GM12878 (cell line): Measurements from ENCODE around the gene ADK. TPM values are rescaled to one million over a fixed set of nuclear protein-coding genes. Genes with fewer than 3 reads are reported as not detected.

ENCODE experiments used
- ATAC-seq: fragments of 200-7000 bp; cut with Tn5 transposase; 3 replicates; pipeline ENCODE4 v1.9.1; 2020; ENCODE audit warnings: mild to moderate bottlenecking, moderate library complexity
- BruUV-seq: library from RNA; stranded (reverse); fragments of 400-500 nt; replicated peaks from 2 replicates; lab custom pipeline; 2021; lab: Mats Ljungman, UMichigan
- CTCF ChIA-PET: fragments of 300-600 bp; sonication (Branson Sonifier 250); formaldehyde crosslinking; extraction: SDS; loops from one replicate; lab custom pipeline; 2021; ENCODE audit warnings: inconsistent platforms; lab: Yijun Ruan, JAX
- POLR2A ChIA-PET: fragments of 350-600 bp; formaldehyde crosslinking; extraction: SDS; loops from one replicate; lab custom pipeline; 2021; ENCODE audit warnings: inconsistent platforms; lab: Charles Lee
- RAD21 ChIA-PET: fragments of 300-600 bp; sonication (Branson Sonifier 250); formaldehyde crosslinking; loops from one replicate; lab custom pipeline; 2023; ENCODE audit warnings: antibody characterized with exemption; ENCODE audit not compliant: unreplicated experiment; lab: Charles Lee
- SMC1A ChIA-PET: fragments of 300-600 bp; sonication (Branson Sonifier 250); formaldehyde crosslinking; loops from one replicate; lab custom pipeline; 2023; ENCODE audit not compliant: unreplicated experiment, uncharacterized antibody; lab: Charles Lee
- DNase-seq: peaks from one replicate; pipeline ENCODE4 v3.0.0-alpha.2; 2011; ENCODE audit warnings: low read depth, low spot score
- FAIRE-seq: peaks from 3 replicates; lab custom pipeline; 2011; peaks lifted over from hg19 to GRCh38; lab: Jason Lieb, UNC
- H2AFZ ChIP-seq: 2 replicates; pipeline ENCODE4 v1.6.0; 2011; ENCODE audit warnings: low read depth, low read length, control low read depth; ENCODE audit not compliant: control insufficient read depth
- H3K27ac ChIP-seq: 2 replicates; pipeline ENCODE4 v1.5.1; 2011; ENCODE audit warnings: control low read depth; ENCODE audit not compliant: control insufficient read depth, insufficient read depth
- H3K27me3 ChIP-seq, 2 experiments: replicated peaks in 1 of 2; 2 replicates each; pipeline versions ENCODE4 v1.6.0 to v1.6.1; 2011; ENCODE audit warnings: low read length in 1 of 2; ENCODE audit not compliant: control insufficient read depth in 2 of 2, insufficient read depth in 2 of 2
- H3K36me3 ChIP-seq, 2 experiments: 2 replicates each; pipeline ENCODE4 v1.5.1; 2011; ENCODE audit warnings: low read length in 1 of 2; ENCODE audit not compliant: control insufficient read depth in 2 of 2, insufficient read depth in 2 of 2
- H3K4me1 ChIP-seq: 2 replicates; pipeline ENCODE4 v1.6.1; 2011; ENCODE audit warnings: mild to moderate bottlenecking, low read length, moderate library complexity, mixed read lengths; ENCODE audit not compliant: control insufficient read depth, insufficient read depth
- H3K4me2 ChIP-seq: 2 replicates; pipeline ENCODE4 v1.6.0; 2011; ENCODE audit warnings: control low read depth; ENCODE audit not compliant: control insufficient read depth, insufficient read depth
- H3K4me3 ChIP-seq: fragments of 200-600 bp; sonication (generic); 2 replicates; pipeline ENCODE4 v1.5.1; 2016
- H3K79me2 ChIP-seq: 2 replicates; pipeline ENCODE4 v1.6.0; 2011; ENCODE audit warnings: low read length; ENCODE audit not compliant: control insufficient read depth, insufficient read depth
- H3K9ac ChIP-seq: 2 replicates; pipeline ENCODE4 v1.8.0; 2011; ENCODE audit warnings: low read length, control low read depth, mixed read lengths; ENCODE audit not compliant: control insufficient read depth, insufficient read depth
- H3K9me3 ChIP-seq: replicated peaks from 3 replicates; pipeline ENCODE4 v1.5.1; 2011; ENCODE audit warnings: mild to moderate bottlenecking, low read length; ENCODE audit not compliant: control insufficient read depth, insufficient read depth
- H4K20me1 ChIP-seq: 2 replicates; pipeline ENCODE4 v1.6.0; 2011; ENCODE audit not compliant: control insufficient read depth, insufficient read depth
- CBFB ChIP-seq: IDR thresholded peaks from 2 replicates; pipeline ENCODE4 v1.6.1; 2016; ENCODE audit warnings: antibody characterized with exemption, low read depth
- EGR1 ChIP-seq, 2 experiments: IDR thresholded peaks; 1 replicate in 1 of 2; 2 replicates in 1 of 2; pipeline ENCODE4 v1.6.1; 2011 to 2012; ENCODE audit warnings: low read depth in 2 of 2, low read length in 2 of 2, borderline replicate concordance in 1 of 2, mild to moderate bottlenecking in 1 of 2, moderate library complexity in 1 of 2
- EP300 ChIP-seq, 2 experiments: fragments of 150-350 bp in 1 of 2; IDR thresholded peaks; 2 replicates each; pipeline ENCODE4 v1.6.1; 2011 to 2012; ENCODE audit warnings: low read depth in 2 of 2, low read length in 2 of 2, borderline replicate concordance in 1 of 2, improper control_type of control experiment in 1 of 2, inconsistent platforms in 1 of 2; ENCODE audit not compliant: control insufficient read depth in 1 of 2
- HDAC6 ChIP-seq: fragments of 200-600 bp; sonication (generic); IDR thresholded peaks from one replicate; pipeline ENCODE4 v1.8.0; 2017; ENCODE audit warnings: antibody characterized with exemption; ENCODE audit not compliant: unreplicated experiment
- KLF5 ChIP-seq: fragments of 450-650 bp; IDR thresholded peaks from 2 replicates; pipeline ENCODE4 v1.6.1; 2014; ENCODE audit warnings: mild to moderate bottlenecking; ENCODE audit not compliant: partially characterized antibody
- MTA2 ChIP-seq: fragments of 450-650 bp; IDR thresholded peaks from 2 replicates; pipeline ENCODE4 v1.6.1; 2016; ENCODE audit warnings: low read depth, mild to moderate bottlenecking, moderate library complexity
- NBN ChIP-seq: fragments of 450-650 bp; IDR thresholded peaks from 2 replicates; pipeline ENCODE4 v1.6.1; 2016
- RB1 ChIP-seq: fragments of 450-650 bp; formaldehyde crosslinking; IDR thresholded peaks from 2 replicates; pipeline ENCODE4 v1.6.1; 2017; ENCODE audit warnings: mild to moderate bottlenecking, borderline replicate concordance
- RFX5 ChIP-seq: IDR thresholded peaks from 2 replicates; pipeline ENCODE4 v1.6.1; 2011; ENCODE audit warnings: low read depth, low read length, improper control_type of control experiment
- RUNX3 ChIP-seq: IDR thresholded peaks from 2 replicates; pipeline ENCODE4 v1.6.1; 2012; ENCODE audit warnings: low read length, inconsistent platforms
- STAT3 ChIP-seq: IDR thresholded peaks from 2 replicates; pipeline ENCODE4 v1.6.1; 2011; ENCODE audit warnings: low read depth, low read length, improper control_type of control experiment
- TAF1 ChIP-seq: IDR thresholded peaks from 2 replicates; pipeline ENCODE4 v1.6.1; 2011; ENCODE audit warnings: mild to moderate bottlenecking, low read depth, low read length, borderline replicate concordance
- in situ Hi-C: fragments of 300-500 bp; cut with MboI; formaldehyde crosslinking; loops from 9 replicates; pipeline ENCODE4 v1.14.3; 2018; ENCODE audit warnings: mixed read lengths
- intact Hi-C: fragments of 100-400 bp; cut with micrococcal nuclease; formaldehyde crosslinking; loops from one replicate; pipeline ENCODE4 v1.14.2; 2022; ENCODE audit not compliant: unreplicated experiment
- polyA plus RNA-seq, 11 experiments: library from polyadenylated mRNA; depleted of rRNA in 4 of 11; unstranded in 6 of 11; stranded (reverse) in 5 of 11; fragments of >200 nt; fragmentation: Nextera tagmentation in 4 of 11; fragmentation: Illumina TruSeq in 1 of 11; extraction: Ambion mirVana in 4 of 11; extraction: Trizol in 1 of 11; gene quantifications; 1 replicate in 1 of 11; 2 replicates in 10 of 11; pipeline versions ENCODE4 v1.2.1 to v1.2.3, GENCODE V29; 2011 to 2016; ENCODE audit warnings: inconsistent platforms in 2 of 11, missing spikeins in 2 of 11, low read depth in 1 of 11
- total RNA-seq, 4 experiments: library from RNA; depleted of rRNA in 3 of 4; stranded (reverse); fragments of >200 nt in 3 of 4; fragmentation: Illumina TruSeq in 1 of 4; extraction: Trizol in 1 of 4; gene quantifications; 2 replicates each; pipeline versions ENCODE4 v1.2.1 to v1.2.3, GENCODE V29; 2013 to 2021
- TF ChIP-seq, protein P1 (sequence below): fragments of 450-650 bp; IDR thresholded peaks from 2 replicates; pipeline ENCODE4 v1.6.1; 2014; ENCODE audit warnings: mild to moderate bottlenecking
- TF ChIP-seq, protein P2 (sequence below): IDR thresholded peaks from 2 replicates; pipeline ENCODE4 v1.6.1; 2012; ENCODE audit warnings: low read depth, low read length, improper control_type of control experiment
- TF ChIP-seq, protein P3 (sequence below): fragments of 450-650 bp; formaldehyde crosslinking; IDR thresholded peaks from 2 replicates; pipeline ENCODE4 v1.4.0; 2020; ENCODE audit warnings: mild to moderate bottlenecking, moderate library complexity
- TF ChIP-seq, protein P4 (sequence below): fragments of 150-350 bp; IDR thresholded peaks from 2 replicates; pipeline ENCODE4 v1.6.1; 2014; ENCODE audit warnings: mild to moderate bottlenecking, low read depth, low read length

The ADK gene
- total and polyA plus RNA-seq, 10 of the 15 experiments (the other 5 are each of a cell fraction or from before 2014, with no cell fraction given): 42.0 to 151 (median 81.6) TPM

DNA sequence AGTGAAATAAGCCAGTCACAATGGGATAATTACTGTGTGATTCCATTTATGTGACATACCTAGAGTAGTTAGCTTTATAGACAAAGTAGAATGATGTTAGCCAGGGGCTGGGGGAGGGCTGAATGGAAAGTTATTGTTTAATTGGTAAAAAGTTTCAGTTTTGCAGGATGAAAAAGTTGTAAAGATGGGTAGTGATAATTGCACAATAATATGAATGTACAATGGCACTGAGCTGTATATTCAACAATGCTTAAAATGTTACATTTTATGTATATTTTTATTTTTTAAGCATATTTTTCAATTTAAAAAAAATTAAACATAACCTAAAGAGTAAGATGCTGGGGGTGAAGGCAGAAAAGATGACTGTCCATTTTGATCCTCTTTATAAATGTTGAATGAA, 459.3 kb downstream of the ADK start:
- no peak overlapping the region for H3K4me2 ChIP-seq
- ATAC-seq: no peak
- TF ChIP-seq HDAC6: no peak
- no peak for TF ChIP-seq EGR1 (IDR thresholded peaks at IDR 0.05; ENCODE audit: borderline replicate concordance in 1 of 2, low read depth in 2 of 2, low read length in 2 of 2)
- TF ChIP-seq EP300 (IDR thresholded peaks at IDR 0.05; ENCODE audit: borderline replicate concordance in 1 of 2, control insufficient read depth in 1 of 2, low read depth in 2 of 2, low read length in 2 of 2): no peak
- TF ChIP-seq CBFB: no peak
- TF ChIP-seq MTA2: no peak
- TF ChIP-seq KLF5: no peak
- TF ChIP-seq RUNX3: no peak
- TF ChIP-seq TAF1: no peak
- TF ChIP-seq, protein P1, sequence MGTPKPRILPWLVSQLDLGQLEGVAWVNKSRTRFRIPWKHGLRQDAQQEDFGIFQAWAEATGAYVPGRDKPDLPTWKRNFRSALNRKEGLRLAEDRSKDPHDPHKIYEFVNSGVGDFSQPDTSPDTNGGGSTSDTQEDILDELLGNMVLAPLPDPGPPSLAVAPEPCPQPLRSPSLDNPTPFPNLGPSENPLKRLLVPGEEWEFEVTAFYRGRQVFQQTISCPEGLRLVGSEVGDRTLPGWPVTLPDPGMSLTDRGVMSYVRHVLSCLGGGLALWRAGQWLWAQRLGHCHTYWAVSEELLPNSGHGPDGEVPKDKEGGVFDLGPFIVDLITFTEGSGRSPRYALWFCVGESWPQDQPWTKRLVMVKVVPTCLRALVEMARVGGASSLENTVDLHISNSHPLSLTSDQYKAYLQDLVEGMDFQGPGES: no peak
- TF ChIP-seq STAT3: no peak
- no peak for TF ChIP-seq RB1
- TF ChIP-seq RFX5: no peak
- TF ChIP-seq NBN: no peak
- TF ChIP-seq, protein P2, sequence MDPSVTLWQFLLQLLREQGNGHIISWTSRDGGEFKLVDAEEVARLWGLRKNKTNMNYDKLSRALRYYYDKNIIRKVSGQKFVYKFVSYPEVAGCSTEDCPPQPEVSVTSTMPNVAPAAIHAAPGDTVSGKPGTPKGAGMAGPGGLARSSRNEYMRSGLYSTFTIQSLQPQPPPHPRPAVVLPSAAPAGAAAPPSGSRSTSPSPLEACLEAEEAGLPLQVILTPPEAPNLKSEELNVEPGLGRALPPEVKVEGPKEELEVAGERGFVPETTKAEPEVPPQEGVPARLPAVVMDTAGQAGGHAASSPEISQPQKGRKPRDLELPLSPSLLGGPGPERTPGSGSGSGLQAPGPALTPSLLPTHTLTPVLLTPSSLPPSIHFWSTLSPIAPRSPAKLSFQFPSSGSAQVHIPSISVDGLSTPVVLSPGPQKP: no peak
- TF ChIP-seq, protein P3, sequence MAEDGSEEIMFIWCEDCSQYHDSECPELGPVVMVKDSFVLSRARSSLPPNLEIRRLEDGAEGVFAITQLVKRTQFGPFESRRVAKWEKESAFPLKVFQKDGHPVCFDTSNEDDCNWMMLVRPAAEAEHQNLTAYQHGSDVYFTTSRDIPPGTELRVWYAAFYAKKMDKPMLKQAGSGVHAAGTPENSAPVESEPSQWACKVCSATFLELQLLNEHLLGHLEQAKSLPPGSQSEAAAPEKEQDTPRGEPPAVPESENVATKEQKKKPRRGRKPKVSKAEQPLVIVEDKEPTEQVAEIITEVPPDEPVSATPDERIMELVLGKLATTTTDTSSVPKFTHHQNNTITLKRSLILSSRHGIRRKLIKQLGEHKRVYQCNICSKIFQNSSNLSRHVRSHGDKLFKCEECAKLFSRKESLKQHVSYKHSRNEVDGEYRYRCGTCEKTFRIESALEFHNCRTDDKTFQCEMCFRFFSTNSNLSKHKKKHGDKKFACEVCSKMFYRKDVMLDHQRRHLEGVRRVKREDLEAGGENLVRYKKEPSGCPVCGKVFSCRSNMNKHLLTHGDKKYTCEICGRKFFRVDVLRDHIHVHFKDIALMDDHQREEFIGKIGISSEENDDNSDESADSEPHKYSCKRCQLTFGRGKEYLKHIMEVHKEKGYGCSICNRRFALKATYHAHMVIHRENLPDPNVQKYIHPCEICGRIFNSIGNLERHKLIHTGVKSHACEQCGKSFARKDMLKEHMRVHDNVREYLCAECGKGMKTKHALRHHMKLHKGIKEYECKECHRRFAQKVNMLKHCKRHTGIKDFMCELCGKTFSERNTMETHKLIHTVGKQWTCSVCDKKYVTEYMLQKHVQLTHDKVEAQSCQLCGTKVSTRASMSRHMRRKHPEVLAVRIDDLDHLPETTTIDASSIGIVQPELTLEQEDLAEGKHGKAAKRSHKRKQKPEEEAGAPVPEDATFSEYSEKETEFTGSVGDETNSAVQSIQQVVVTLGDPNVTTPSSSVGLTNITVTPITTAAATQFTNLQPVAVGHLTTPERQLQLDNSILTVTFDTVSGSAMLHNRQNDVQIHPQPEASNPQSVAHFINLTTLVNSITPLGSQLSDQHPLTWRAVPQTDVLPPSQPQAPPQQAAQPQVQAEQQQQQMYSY (CRISPR knock-in tag): no peak
- TF ChIP-seq, protein P4, sequence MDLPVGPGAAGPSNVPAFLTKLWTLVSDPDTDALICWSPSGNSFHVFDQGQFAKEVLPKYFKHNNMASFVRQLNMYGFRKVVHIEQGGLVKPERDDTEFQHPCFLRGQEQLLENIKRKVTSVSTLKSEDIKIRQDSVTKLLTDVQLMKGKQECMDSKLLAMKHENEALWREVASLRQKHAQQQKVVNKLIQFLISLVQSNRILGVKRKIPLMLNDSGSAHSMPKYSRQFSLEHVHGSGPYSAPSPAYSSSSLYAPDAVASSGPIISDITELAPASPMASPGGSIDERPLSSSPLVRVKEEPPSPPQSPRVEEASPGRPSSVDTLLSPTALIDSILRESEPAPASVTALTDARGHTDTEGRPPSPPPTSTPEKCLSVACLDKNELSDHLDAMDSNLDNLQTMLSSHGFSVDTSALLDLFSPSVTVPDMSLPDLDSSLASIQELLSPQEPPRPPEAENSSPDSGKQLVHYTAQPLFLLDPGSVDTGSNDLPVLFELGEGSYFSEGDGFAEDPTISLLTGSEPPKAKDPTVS: no peak

More for the DNA sequence above, 459.3 kb downstream of the ADK start:
- BruUV-seq: no TSS peak
- H3K9ac ChIP-seq: no peak overlapping the region
- no peaks in the 10 kb centered on the region for H3K4me1 ChIP-seq
- H4K20me1 ChIP-seq: no peaks in the 10 kb centered on the region
- SMC1A ChIA-PET: interaction anchor here (0.6 to 1.3 kb wide), 3 partner anchors 18 to 279 kb away, joined by 3 to 5 read pairs (median 3); no protein-coding TSS in a partner anchor
- H3K27ac ChIP-seq: no peak overlapping the region
- no peaks in the 10 kb centered on the region for H3K27me3 ChIP-seq
- H3K4me3 ChIP-seq: no peak overlapping the region
- CTCF ChIA-PET: interaction anchor here (0.8 kb wide), 1 partner anchor 422 kb away, joined by 3 read pairs; no protein-coding TSS in a partner anchor
- H3K79me2 ChIP-seq: no peaks in the 10 kb centered on the region
- in situ Hi-C loops: no loop called here
- RAD21 ChIA-PET: interaction anchor here (1.4 kb wide), 1 partner anchor 24 kb away, joined by 3 read pairs; no protein-coding TSS in a partner anchor
- no peak for FAIRE-seq
- no peak for DNase-seq
- POLR2A ChIA-PET: no interaction called here
- no peaks in the 10 kb centered on the region; a peak in 2 of 4 replicates for H3K36me3 ChIP-seq
- H2AFZ ChIP-seq: no peak overlapping the region
- no peaks in the 10 kb centered on the region; the same call in 2 of the 3 replicates for H3K9me3 ChIP-seq
- intact Hi-C loops: no loop called here
